BE2C (cell line): ENCODE data around the gene CCAR1. TPM values are rescaled to one million over a fixed set of nuclear protein-coding genes. Genes with fewer than 3 reads are reported as not detected.
A peak's percentile ranks its signal among the peaks of the same experiment; 100 is the strongest.

Experiments
- DNase-seq: peaks from one replicate; pipeline ENCODE4 v3.0.0-alpha.2; 2020
- H3K27me3 ChIP-seq: fragments of 250-450 bp; sonication (Bioruptor Pico); 2 replicates; pipeline ENCODE4 v1.5.1; 2020; ENCODE audit warnings: mild to moderate bottlenecking
- H3K36me3 ChIP-seq: fragments of 250-450 bp; sonication (Bioruptor Pico); 2 replicates; pipeline ENCODE4 v1.5.1; 2020; ENCODE audit warnings: mild to moderate bottlenecking
- H3K4me1 ChIP-seq: fragments of 250-450 bp; sonication (Bioruptor Pico); 2 replicates; pipeline ENCODE4 v1.5.1; 2020
- H3K4me3 ChIP-seq: 2 replicates; pipeline ENCODE4 v1.5.1; 2011; ENCODE audit warnings: low read depth, low read length
- H3K9me3 ChIP-seq: fragments of 250-450 bp; sonication (Bioruptor Pico); 2 replicates; pipeline ENCODE4 v1.5.1; 2020
- polyA plus RNA-seq: library from polyadenylated mRNA; unstranded; fragments of >200 nt; gene quantifications from one replicate; pipeline ENCODE4 v1.2.1, GENCODE V29; 2012; ENCODE audit warnings: low read depth, missing spikeins; ENCODE audit not compliant: insufficient read length, insufficient read depth
- TF ChIP-seq, protein P1 (sequence below): IDR thresholded peaks from 2 replicates; pipeline ENCODE4 v1.5.1; 2012; ENCODE audit warnings: mild to moderate bottlenecking, low read depth, low read length

CCAR1 gene, protein sequence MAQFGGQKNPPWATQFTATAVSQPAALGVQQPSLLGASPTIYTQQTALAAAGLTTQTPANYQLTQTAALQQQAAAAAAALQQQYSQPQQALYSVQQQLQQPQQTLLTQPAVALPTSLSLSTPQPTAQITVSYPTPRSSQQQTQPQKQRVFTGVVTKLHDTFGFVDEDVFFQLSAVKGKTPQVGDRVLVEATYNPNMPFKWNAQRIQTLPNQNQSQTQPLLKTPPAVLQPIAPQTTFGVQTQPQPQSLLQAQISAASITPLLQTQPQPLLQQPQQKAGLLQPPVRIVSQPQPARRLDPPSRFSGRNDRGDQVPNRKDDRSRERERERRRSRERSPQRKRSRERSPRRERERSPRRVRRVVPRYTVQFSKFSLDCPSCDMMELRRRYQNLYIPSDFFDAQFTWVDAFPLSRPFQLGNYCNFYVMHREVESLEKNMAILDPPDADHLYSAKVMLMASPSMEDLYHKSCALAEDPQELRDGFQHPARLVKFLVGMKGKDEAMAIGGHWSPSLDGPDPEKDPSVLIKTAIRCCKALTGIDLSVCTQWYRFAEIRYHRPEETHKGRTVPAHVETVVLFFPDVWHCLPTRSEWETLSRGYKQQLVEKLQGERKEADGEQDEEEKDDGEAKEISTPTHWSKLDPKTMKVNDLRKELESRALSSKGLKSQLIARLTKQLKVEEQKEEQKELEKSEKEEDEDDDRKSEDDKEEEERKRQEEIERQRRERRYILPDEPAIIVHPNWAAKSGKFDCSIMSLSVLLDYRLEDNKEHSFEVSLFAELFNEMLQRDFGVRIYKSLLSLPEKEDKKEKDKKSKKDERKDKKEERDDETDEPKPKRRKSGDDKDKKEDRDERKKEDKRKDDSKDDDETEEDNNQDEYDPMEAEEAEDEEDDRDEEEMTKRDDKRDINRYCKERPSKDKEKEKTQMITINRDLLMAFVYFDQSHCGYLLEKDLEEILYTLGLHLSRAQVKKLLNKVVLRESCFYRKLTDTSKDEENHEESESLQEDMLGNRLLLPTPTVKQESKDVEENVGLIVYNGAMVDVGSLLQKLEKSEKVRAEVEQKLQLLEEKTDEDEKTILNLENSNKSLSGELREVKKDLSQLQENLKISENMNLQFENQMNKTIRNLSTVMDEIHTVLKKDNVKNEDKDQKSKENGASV
- polyA plus RNA-seq, result 70.7 TPM

DNA sequence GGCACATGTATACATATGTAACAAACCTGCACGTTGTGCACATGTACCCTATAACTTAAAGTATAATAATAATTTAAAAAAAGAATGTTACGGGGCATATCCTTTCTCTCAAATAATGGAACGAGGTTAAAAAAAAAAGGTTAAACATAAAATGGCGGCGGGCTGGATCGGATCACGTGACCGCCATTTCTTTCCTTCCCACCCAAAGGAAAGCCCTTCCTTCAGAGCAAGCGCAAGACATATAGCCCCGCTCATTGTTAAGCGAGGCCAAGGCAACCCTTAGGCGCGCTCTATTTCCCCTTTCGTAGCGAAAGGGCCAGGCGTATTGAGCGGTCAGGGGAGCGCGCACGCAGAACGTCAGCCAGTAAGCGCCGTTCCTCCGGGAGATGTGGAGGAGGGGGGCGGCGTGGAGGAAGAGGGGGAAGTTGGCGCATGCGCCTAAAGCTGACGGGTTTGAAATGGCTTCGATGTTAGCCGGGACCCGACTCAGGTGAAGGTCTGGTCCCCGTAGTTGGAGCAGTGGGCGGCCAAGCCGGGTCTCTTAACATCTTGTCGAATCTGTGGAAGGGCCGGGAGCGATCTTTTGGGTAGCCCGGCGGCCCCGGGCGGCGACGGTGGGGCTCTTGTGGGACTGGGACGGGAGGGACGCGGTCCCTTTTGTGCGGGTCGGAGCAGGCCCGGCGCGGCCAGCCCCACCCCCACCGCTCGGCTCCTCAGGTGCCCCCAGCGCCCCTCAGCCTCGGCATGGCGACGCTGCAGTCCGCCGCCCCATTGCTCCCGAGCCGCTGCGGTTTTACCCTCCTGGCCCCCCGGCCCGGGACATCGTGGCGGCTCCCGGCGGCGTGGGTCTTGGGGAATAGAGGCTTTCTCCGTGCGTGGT is at the start of gene CCAR1:
TSS of gene CCAR1 (plus strand) at position 447 of the 880 bp plus-strand sequence. CDS start 1,266 bp downstream, outside the sequence.
- peak; percentile 97 for DNase-seq
- TF ChIP-seq, protein P1, sequence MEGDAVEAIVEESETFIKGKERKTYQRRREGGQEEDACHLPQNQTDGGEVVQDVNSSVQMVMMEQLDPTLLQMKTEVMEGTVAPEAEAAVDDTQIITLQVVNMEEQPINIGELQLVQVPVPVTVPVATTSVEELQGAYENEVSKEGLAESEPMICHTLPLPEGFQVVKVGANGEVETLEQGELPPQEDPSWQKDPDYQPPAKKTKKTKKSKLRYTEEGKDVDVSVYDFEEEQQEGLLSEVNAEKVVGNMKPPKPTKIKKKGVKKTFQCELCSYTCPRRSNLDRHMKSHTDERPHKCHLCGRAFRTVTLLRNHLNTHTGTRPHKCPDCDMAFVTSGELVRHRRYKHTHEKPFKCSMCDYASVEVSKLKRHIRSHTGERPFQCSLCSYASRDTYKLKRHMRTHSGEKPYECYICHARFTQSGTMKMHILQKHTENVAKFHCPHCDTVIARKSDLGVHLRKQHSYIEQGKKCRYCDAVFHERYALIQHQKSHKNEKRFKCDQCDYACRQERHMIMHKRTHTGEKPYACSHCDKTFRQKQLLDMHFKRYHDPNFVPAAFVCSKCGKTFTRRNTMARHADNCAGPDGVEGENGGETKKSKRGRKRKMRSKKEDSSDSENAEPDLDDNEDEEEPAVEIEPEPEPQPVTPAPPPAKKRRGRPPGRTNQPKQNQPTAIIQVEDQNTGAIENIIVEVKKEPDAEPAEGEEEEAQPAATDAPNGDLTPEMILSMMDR, result no peak
- no peaks in the 10 kb centered on the region for H3K27me3 ChIP-seq
- H3K9me3 ChIP-seq, result peaks cover 2% of the 10 kb centered on the region; the same call in 1 of the 2 replicates
- no peaks in the 10 kb centered on the region for H3K4me1 ChIP-seq
- peak within 1 kb of the TSS; percentile 94 for H3K4me3 ChIP-seq
- H3K36me3 ChIP-seq, result peaks cover 31% of the 10 kb centered on the region

DNA sequence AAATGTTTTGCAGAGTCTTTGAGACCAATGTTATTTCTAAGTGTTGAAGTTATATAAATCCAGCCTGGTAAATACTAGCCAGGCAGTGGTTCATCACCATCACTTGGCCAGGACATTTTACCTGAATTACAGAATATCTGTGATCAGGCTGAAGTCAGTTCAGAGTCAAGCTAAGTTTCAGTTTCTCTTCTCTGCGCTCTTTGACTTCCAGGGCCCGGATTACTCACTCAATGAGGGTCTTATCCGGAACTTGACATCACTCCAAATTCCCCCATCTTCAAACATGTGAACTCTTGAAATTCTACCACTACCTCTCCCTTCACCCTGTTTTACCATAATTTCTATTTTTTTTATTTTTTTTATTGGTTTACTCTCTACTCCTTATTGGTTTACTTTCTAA is 36.6 kb upstream of the CCAR1 start:
- TF ChIP-seq, protein P1, result no peak
- no peaks in the 10 kb centered on the region for H3K9me3 ChIP-seq
- no peak overlapping the region for H3K4me3 ChIP-seq
- no peak for DNase-seq
- H3K36me3 ChIP-seq, result peaks cover 46% of the 10 kb centered on the region
- H3K27me3 ChIP-seq, result no peaks in the 10 kb centered on the region
- no peaks in the 10 kb centered on the region for H3K4me1 ChIP-seq

DNA sequence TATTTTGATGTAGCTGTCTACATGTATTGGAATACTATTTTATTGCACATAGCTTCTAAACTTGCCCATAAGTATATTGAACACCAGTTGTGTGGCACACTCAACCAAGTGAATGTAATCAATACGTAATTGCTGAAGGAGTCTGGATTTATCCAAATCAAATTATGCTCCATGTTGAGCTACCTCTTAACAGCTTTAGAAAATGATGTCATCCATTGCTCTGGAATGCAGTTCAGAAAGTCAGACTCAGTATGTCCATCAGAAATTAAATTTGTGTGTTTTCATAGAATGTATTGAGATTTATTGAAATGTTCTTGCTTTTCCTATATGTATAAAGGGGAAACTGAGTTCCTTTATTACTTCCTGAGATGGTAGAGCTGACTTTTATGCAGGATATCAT is 25.0 kb upstream of the CCAR1 start:
- H3K36me3 ChIP-seq, result peaks cover 2% of the 10 kb centered on the region
- H3K9me3 ChIP-seq, result no peaks in the 10 kb centered on the region
- H3K27me3 ChIP-seq, result no peaks in the 10 kb centered on the region
- DNase-seq, result no peak
- TF ChIP-seq, protein P1, result no peak
- no peaks in the 10 kb centered on the region for H3K4me1 ChIP-seq
- no peak overlapping the region for H3K4me3 ChIP-seq

DNA sequence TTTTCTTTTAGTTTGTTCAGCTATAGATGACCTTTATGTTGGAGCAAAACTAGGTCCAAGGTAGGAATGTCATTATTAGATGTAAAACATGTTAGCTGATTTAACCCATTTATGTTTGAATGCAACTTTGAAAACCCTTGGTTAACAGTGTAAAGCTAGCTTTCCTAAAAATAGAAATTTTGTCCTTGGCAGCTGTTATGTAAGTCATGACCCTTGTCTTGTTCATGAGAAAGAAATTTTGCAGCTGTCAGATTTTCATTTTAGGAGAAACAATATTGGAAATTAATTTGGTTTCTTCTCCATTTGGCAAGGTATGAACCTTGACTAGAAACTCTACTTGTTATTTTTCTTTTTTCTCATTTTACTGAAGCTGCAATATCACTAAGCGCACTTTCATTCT is 23.9 kb upstream of the CCAR1 start:
- no peaks in the 10 kb centered on the region for H3K9me3 ChIP-seq
- TF ChIP-seq, protein P1, result no peak
- DNase-seq, result no peak
- H3K4me3 ChIP-seq, result no peak overlapping the region
- no peaks in the 10 kb centered on the region for H3K4me1 ChIP-seq
- H3K27me3 ChIP-seq, result no peaks in the 10 kb centered on the region
- H3K36me3 ChIP-seq, result no peaks in the 10 kb centered on the region; the same call in 1 of the 2 replicates

DNA sequence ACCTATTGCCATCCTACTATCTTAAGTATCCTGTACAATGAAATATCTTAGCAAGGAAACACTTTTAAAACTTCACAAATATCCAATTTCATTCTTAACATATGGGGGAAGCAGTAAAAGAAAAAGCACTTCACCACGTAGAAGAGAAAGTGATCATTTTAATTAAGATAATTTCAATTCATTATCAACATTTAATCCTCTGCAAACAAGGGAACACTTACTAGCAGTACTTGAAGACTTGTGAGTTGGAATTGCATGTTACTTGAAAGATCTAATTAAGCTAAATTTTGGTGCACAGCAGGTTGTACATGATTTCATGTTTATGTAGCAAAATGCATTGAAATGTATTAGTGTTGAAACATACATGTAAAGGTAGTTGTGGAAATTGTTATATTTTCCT is 20.8 kb upstream of the CCAR1 start:
- TF ChIP-seq, protein P1, result no peak
- Histone ChIP-seq H3K4me3 (no peak overlapping the region), H3K4me1 (no peaks in the 10 kb centered on the region), H3K27me3 (no peaks in the 10 kb centered on the region), H3K36me3 (no peaks in the 10 kb centered on the region), H3K9me3 (no peaks in the 10 kb centered on the region)
- no peak for DNase-seq
